Lung (tissue), 16 donors: Measurements from ENCODE around the gene MACIR. TPM values are rescaled to one million over a fixed set of nuclear protein-coding genes. Genes with fewer than 3 reads are reported as not detected.

Experiments
- ATAC-seq: fragments of 200-7000 bp; cut with Tn5 transposase; one replicate; pipeline ENCODE4 v1.9.1; 2020; ENCODE audit warnings: moderate number of reproducible peaks; ENCODE audit not compliant: insufficient read depth, low FRiP score
- DNase-seq, 3 donors: peaks; one replicate each; pipeline ENCODE4 v3.0.0-alpha.2; 2013 to 2017
- H3K27ac ChIP-seq, 2 donors: one replicate each; pipeline ENCODE4 v1.5.1; 2013; ENCODE audit warnings: mild to moderate bottlenecking in 2 of 2, moderate library complexity in 2 of 2, control low read depth in 1 of 2, inconsistent platforms in 1 of 2, low read depth in 1 of 2, low read length in 1 of 2
- H3K27me3 ChIP-seq, 3 donors: one replicate each; pipeline ENCODE4 v1.5.1; 2013; ENCODE audit warnings: low read length in 2 of 3; ENCODE audit not compliant: control insufficient read depth in 3 of 3, insufficient read depth in 3 of 3
- H3K36me3 ChIP-seq, 4 donors: one replicate each; pipeline ENCODE4 v1.5.1; 2013; ENCODE audit warnings: low read length in 4 of 4, mild to moderate bottlenecking in 1 of 4, moderate library complexity in 1 of 4; ENCODE audit not compliant: control insufficient read depth in 4 of 4, insufficient read depth in 4 of 4
- H3K4me1 ChIP-seq, 5 donors: one replicate each; pipeline ENCODE4 v1.5.1; 2013; ENCODE audit warnings: low read length in 5 of 5, mild to moderate bottlenecking in 2 of 5, moderate library complexity in 1 of 5; ENCODE audit not compliant: control insufficient read depth in 5 of 5, insufficient read depth in 5 of 5
- H3K4me3 ChIP-seq: one replicate; pipeline ENCODE4 v1.5.1; 2013; ENCODE audit warnings: mild to moderate bottlenecking, control low read depth, moderate library complexity
- H3K9ac ChIP-seq, 2 donors: one replicate each; pipeline ENCODE4 v1.5.1; 2013; ENCODE audit warnings: low read length in 2 of 2, control low read depth in 1 of 2; ENCODE audit not compliant: insufficient read depth in 1 of 2
- H3K9me3 ChIP-seq, 4 donors: one replicate each; pipeline ENCODE4 v1.5.1; 2013; ENCODE audit warnings: low read length in 3 of 4, mild to moderate bottlenecking in 1 of 4, moderate library complexity in 1 of 4; ENCODE audit not compliant: control insufficient read depth in 4 of 4, insufficient read depth in 3 of 4
- CTCF ChIP-seq: IDR thresholded peaks from 2 replicates; pipeline ENCODE4 v1.5.1; 2012; ENCODE audit warnings: mild to moderate bottlenecking; ENCODE audit errors: control extremely low read depth, extremely low read depth
- WGBS, 2 donors: extraction: QIAGEN DNeasy Blood & Tissue Kit; methylation state at CpG; one replicate each; pipeline ENCODE4 v1.1.7; 2013; 5-methylcytosine and 5-hydroxymethylcytosine counted together
- long read RNA-seq, 5 donors: transcript quantifications; one replicate each; lab custom pipeline, GENCODE V29; 2026
- polyA plus RNA-seq, 2 donors: library from polyadenylated mRNA; stranded (reverse); fragments of 200-250 nt; gene quantifications; one replicate each; pipeline ENCODE4 v1.2.1, GENCODE V29; 2013
- total RNA-seq, 2 donors: library from RNA; depleted of rRNA in 1 of 2; stranded (reverse); fragments of >200 nt in 1 of 2; gene quantifications; one replicate each; pipeline ENCODE4 v1.2.1, GENCODE V29; 2014 to 2021
- donor health status: control.
- donor health status: control.
- donor health status: Bipolar disorder and iron deficiency.
- donor health status: healthy.
- donor health status: DM: yes; HTN: yes; CAD: no.

The MACIR gene
- 1 to 10 TPM; 5.9 to 9.9 TPM for total RNA-seq
- 1 to 10 TPM; 3.9 to 4.1 TPM for polyA plus RNA-seq
- long read RNA-seq, donor 1, partial matches to known transcripts = 0 of 5 reads
- long read RNA-seq, donor 1, other reads (novel, unspliced or antisense) = 0 of 5 reads
- long read RNA-seq, donor 2, partial matches to known transcripts = 0 of 2 reads
- long read RNA-seq, donor 2, other reads (novel, unspliced or antisense) = 0 of 2 reads
- long read RNA-seq, donor 3, partial matches to known transcripts = 0 of 3 reads
- long read RNA-seq, donor 3, other reads (novel, unspliced or antisense) = 0 of 3 reads
- long read RNA-seq, donor 4 = 0 reads
- long read RNA-seq, donor 5, partial matches to known transcripts = 0 of 5 reads
- long read RNA-seq, donor 5, other reads (novel, unspliced or antisense) = 0 of 5 reads

GRCh38 chr5:103258368-103258956 lies at the start of gene MACIR:
Gene MACIR (plus strand): TSS chr5:103258763. CDS start chr5:103275920, 17,157 bp downstream.
- H3K27me3 ChIP-seq = peaks cover 0 to 3% (median 0%) of the 10 kb centered on the region in 3 donors
- TF ChIP-seq CTCF = no peak
- ATAC-seq = peak; percentile 97
- H3K36me3 ChIP-seq = no peaks in the 10 kb centered on the region
- H3K4me1 ChIP-seq = peaks cover 0 to 19% (median 3%) of the 10 kb centered on the region in 5 donors
- H3K9me3 ChIP-seq = no peaks in the 10 kb centered on the region
- H3K9ac ChIP-seq = no peak within 1 kb of the TSS
- H3K4me3 ChIP-seq = peak within 1 kb of the TSS; percentile 90
- 0 to 1% methylated on average over 29 to 45 of the region's 45 CpGs for WGBS, 2 donors
- DNase-seq = peak; percentile 97 to 99 (median 98)
- peak within 1 kb of the TSS; percentile 79 to 93 for H3K27ac ChIP-seq

GRCh38 chr5:103209065-103209464 lies 49.5 kb upstream of the MACIR start:
- no peaks in the 10 kb centered on the region for H3K9me3 ChIP-seq
- H3K4me1 ChIP-seq = peaks cover 0 to 3% (median 0%) of the 10 kb centered on the region in 5 donors
- H3K4me3 ChIP-seq = no peak overlapping the region
- no peak overlapping the region for H3K27ac ChIP-seq
- peaks cover 0 to 5% (median 2%) of the 10 kb centered on the region in 4 donors for H3K36me3 ChIP-seq
- DNase-seq (no peak), ATAC-seq (no peak)
- TF ChIP-seq CTCF = no peak
- no peak overlapping the region for H3K9ac ChIP-seq
- no peaks in the 10 kb centered on the region for H3K27me3 ChIP-seq

DNA sequence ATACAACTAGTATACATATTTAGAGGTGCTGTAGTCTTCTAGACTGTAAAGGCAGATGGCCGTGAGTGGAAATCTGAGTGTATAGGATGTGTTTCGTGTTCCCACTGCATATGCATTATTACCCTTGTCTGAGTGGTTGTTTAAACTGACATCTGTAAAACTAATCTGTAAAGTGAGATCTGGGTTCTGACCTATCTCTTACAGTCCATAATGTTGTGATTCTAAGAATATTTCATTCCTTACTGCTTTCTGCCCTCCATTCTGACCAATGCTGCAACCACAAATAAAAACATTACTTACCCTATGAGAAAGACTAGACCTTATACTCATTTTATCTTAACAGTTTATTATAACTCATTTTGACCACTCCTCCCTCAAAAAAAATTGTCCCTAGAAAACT lies 47.6 kb upstream of the MACIR start:
- TF ChIP-seq CTCF = no peak
- H3K27me3 ChIP-seq = no peaks in the 10 kb centered on the region
- H3K4me1 ChIP-seq = peaks cover 0 to 3% (median 0%) of the 10 kb centered on the region in 5 donors
- peaks cover 0 to 5% (median 1%) of the 10 kb centered on the region in 4 donors for H3K36me3 ChIP-seq
- no peak overlapping the region for H3K27ac ChIP-seq
- 96 to 97% methylated on average over 2 of the region's 2 CpGs for WGBS, 2 donors
- ATAC-seq = no peak
- H3K9ac ChIP-seq = no peak overlapping the region
- no peak overlapping the region for H3K4me3 ChIP-seq
- no peaks in the 10 kb centered on the region for H3K9me3 ChIP-seq
- DNase-seq = no peak
